Activated CD4-positive, alpha-beta T cell treated with anti-CD3 and anti-CD28 coated beads, Interleukin-2, Interleukin-6, amounts not matched to agents 100 ng/mL and 50 ng/mL, durations not matched to agents 16 hours and 8 hours (primary cell): Measurements from ENCODE around the gene ATP5PB.

Experiments
- DNase-seq: peaks from one replicate; pipeline ENCODE4 v3.0.0-alpha.2; 2020

The ATP5PB gene

DNA sequence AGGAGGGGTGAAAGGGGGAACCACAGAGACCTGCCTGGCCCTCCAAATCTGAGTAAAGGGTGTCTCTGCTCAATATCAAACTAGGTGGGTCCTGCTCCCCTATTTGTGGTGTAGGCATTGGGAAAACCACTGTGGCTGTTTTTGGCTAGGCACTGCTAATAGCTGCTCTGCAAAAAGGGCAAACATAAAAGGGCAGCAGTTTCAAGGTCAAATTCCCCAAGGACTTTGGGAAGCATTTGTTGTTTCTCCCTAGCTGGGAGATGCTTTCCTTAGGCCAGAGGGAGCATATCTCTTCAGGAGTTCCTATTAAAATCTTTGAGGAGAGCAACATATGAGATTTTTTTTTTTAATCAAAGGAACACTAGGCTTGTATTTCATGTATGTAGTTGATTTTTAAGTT lies 26.9 kb downstream of the ATP5PB start:
- no peak for DNase-seq

DNA sequence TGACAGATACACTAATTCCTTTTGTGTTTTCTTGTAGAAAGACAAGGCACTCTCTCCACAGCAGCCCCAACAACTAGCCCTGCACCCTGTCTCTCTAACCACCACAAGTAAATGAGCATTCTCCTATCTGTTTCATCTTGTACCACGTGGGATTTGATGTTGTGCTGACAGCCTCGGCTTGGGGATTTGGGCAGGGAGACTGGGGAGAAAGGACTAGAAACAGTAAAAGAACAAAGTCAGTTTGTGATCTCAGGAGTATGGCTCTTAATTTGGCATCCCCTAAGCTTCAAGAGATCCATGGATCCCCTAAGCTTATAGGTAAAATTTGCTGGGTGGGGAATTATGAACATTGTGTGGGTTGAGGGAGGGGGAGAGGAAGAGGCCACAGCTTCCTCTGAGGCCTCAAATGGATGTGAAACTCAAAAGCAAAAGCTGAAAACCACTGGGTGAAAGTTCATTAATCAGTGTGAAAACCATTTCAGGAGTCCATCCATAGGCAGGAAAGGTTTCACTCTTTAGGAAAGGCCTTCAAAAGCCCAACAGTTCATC lies 27.6 kb downstream of the ATP5PB start:
- DNase-seq = peak; percentile 62

DNA sequence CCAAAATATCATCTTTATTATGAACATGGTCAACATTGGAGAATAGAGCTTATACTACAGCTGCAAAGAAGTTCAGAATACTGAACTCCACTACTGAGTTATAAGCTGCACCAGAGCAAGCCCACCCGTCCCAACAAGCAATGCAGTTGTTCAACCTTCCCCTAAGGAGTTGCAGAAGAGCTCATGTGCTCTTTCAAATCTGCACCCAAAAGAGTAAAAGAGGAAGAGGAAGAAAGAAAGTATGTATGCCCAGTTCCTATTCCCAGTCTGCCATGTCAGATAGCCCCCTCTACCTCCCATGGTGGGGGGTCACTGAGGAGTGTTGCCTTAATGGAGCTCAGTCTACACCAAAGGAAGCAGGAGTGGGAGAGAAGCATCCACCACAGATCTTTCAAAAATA lies 31.4 kb downstream of the ATP5PB start:
- DNase-seq = no peak

DNA sequence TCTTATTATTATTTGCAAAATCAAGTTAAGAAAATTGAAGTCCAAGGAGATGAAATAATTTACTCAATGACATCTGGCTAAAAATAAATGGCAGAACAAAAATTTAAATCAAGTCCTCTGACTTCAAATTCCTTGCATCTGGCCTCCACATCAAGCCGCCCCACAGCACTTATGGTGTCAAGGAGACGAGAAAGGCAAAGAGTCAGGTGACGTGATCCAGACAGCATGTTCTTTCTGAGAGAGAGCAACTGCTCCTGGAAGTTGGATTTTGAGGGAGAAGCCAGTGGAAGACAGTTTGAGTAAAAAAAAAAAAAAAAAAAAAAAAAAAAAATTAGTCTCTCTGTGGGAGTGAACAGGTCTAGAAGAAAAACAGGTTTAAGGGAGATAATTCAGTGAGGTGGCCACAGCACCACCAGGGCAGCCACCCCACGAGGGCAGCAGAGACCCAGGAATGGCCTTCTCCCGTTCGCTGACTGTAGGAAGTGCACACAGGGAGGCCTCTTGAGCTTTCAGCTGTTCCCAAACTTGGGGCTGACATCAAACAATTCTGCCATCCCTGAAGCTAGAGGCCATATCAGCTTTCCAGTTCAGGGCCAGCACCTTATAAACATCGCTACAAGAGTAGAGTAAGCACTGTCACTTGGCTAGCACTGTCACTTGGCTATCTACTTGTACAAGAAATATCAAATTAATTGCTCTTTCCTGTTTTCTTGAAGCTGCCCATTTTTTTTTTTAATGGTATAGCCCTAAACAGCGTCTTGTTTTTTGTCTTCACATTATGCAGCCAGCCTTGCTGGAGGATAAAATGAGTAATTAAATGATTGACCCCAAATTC lies 32.3 kb downstream of the ATP5PB start:
- DNase-seq = peak; percentile 62

DNA sequence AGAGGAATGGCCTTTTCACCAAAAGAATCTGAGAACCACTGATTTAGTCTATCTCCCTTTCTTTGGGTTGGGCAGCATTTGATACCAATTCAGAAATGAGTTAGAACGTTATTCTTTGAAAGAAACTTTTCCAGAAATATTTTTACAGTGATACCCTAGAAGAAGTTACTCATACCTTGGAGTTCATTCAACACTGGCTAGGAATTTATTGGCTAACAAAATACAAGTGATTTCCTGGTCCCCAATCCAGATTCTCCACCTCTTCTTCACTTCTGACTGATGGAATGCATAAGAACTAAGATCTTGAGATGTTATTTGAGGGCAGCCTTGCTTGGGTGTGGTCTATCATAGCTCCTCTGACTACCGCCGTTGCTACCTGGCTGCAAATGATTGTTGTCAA lies 33.9 kb downstream of the ATP5PB start:
- no peak for DNase-seq

DNA sequence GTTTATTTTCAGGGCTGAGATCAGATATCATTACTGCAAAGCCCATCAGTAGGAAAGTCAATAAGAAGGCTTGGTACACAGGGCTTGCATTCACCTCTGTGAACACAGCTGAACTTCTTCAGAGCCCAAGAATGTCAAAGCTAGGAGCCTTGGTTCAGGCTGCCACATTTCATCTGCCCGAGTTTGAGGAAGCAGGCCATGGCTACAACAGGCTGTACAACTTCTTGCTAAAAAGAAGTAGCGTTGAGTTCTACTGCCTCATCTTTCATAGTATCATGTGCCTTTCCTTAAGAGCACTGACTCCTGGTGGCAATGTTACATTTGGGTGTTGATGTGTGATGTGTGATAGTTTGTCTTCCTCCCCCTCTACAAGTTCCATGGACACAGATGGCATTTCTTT lies 34.6 kb downstream of the ATP5PB start:
- no peak for DNase-seq

DNA sequence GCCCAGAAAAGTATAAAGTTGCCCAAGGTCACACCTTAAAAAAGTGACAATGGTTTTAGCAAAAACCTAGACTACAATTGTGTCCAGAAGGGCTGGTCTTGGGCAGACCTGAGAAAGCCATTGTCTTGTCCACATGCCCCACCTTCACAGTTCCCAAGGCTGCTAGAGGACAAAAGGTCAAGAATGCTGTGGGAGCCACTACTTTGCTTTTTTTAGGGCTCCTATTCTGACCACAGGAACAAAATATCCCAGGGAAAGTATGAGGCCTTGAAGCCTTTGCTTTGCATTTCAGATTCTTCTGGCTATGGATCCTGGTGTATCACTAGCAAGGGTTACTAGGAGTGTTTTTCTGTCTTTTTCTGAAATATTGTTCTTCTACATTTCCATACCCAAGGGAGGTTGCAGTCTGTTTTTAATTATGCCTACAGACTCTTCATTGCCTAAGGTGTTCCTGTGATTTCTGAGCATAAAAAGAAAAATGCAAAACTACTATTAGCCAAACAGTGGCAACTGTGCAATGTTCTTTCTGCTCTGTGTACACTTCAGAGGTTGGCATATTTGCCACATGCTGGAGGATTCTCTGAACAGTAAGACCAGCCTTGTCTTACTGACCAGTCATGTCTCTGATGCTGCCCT lies 35.2 kb downstream of the ATP5PB start:
- no peak for DNase-seq

DNA sequence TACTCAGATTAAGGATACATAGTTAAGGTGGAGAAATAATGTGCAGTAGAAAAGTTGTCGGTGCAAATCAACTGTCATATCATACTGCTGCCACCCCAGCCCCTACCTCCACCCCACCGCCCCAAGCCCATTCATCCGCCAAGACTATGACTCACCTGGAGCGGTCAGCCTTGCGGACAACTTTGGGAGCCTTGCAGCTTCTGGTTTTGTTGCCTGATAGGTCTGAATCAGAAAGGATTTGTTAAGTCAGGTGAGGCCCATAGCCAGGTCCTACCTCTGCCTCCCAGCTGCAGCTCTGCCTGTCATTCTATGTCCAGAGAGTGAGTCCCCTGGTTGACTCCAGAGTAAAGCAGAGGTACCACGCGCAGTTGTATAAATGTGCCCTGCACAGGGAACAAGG lies 37.2 kb downstream of the ATP5PB start:
- no peak for DNase-seq

DNA sequence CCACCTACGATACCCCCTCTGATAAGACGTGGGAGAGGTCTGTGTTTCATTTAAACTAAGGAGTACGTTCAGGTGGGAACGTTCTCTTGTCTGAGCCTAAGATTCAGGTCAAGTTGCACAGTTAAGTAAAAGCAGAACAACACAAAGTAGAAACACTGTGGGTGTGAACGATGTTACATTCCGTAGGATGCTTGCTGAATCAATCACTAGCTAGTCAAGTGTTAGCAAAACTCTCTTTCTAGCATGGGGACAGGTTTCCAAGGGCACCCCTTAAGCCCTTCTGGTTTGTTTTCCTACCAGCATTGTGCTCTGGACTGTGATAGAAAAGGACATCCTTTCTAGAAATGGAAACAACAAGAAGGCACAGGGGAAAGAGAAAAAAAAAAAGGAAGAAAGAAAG lies 37.9 kb downstream of the ATP5PB start:
- no peak for DNase-seq

DNA sequence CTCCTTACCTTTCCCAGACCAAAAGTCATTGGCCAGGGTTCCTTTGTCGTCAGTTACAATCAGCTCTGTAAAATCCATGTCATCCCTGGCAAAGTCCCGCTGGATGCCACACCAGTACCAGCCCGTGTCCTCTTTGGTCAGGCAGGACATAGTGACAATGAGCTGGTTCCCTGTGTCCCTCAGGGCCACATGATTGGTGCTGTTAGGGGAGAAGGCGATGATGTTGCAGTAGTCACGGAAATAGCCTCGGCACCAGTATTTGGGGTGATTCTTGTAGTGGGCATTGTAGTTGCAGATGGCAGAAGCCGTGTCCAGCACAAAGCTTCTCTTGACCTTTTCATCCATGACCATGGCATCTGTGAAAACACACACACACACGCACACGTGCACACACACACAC lies 39.4 kb downstream of the ATP5PB start:
- DNase-seq = no peak

DNA sequence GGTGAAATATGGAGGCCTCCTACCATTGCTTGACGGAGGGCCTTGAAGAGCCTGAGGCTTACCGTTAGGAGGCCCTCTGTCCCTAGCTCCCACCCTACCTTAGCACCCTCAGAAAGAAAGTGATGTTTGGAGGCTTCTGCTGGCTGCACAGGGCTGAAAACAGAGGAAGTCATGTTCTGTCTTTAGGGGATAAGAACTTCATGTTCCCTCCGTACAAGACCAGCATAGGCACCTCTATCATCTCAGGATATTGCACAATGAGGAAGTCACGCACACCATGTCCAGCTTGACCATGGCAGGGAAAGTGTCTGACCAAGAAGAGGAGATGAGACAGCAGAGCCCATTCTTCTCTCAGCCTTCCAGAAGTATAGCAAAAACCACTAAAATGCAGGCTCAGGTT lies 40.3 kb downstream of the ATP5PB start:
- DNase-seq = no peak

DNA sequence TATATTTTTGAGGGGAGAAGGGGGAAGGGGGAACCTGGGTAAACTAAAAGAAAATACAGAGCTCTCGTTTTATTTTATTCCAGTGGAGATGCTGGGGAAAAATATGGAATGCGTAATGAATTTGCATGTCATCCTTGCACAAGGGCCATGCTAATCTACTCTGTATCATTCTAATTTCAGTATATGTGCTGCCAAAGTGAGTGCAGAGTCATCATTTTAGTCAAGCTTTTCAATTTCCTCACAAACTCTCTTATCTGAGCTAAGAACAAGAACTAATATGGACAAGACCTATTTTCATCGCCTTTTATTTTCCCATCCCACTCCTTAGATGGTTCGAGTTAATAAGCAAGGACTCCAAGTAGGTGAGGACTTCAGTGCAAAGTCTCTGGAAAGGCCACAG lies 41.0 kb downstream of the ATP5PB start:
- DNase-seq = no peak

DNA sequence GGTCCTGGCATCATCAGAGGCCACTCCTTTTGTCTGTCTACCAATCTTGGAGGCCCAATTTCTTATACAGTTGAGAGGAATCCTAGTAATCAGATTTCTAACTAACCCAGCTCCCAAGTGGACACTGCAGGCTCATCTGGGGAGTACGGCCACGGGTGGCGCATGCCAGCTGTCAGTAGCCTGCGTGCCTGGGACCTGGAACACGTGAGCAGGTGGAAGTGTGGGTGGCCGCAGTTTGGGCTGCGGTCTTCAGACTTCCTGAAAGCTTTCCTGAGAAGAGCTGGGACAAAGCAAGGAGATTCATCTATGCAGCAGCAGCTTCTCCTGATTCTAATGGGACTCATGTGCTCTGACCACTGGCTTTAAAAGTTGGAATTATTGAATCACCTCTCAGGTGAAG lies 41.8 kb downstream of the ATP5PB start:
- DNase-seq = no peak

DNA sequence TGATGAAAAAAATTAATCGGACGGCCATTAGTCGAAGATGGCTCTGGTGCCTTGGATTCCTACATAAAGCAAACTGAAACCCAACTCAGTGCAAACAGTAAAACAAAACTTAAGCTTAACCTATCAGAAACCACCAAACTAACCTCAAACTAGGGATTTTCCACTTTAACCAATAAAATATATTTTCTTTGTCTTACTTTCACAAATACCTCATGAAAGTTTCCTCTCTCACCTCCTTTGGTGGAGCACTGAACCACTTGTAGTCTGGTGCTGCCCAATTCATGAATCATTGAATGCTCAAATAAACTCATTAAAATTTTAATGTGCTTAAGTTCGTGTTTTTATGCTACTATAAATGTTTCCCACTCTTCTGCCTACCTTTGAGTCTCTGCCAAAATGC lies 47.1 kb downstream of the ATP5PB start:
- peak; percentile 51 for DNase-seq

DNA sequence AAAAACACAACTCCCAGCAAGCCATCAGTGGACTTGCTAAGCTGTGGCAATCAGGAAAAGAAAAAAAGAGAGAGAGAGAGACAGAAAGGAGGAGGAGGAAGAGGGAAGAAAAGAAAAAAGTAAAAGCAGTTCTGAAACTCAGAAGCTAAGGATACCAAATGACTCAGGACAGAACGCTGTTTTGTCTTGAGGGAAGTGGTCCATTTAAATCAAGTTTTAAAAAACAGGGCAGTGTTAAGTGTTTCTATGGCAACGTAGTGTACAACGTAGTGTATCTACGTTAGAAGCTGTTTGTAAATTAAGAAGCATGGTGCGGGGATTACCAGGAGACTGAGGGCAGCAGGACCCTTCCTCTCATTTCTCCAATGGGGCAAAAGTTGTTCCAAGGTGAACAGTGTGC lies 48.3 kb downstream of the ATP5PB start:
- DNase-seq = peak; percentile 29

DNA sequence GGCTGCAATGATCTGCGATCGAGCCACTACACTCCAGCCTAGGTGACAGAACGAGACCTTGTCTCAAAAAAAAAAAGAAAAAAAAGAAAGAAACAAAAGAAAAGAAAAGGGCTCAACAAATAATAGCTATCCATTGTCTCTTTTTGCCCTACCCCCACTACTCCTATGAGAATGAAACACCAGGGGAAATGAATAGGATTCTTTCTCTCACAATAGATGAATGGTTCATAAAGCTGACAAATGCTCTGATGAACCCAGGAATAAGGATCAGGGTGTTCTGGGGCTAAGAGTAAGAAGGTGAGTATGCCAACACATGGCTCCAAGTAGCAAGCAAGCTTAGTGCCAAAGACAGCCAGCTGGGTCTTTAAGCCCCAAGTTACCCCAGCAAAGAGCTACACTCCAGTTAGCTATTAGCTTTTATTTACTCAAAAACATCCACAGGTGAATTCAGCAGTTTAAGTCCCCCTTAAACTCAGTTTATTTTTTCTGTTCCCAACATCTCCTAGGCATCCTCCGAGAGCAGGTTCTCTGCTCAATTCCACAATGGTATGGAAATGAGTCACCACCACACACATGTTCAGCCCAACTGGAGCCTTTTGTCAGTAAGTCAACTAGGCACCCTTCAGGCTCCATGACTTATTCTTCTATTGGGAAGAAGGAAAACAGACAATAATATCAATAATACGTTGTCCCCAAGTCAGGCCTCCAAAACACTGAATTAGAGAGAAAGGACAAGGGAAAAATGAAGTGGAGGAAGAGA lies 49.9 kb downstream of the ATP5PB start:
- no peak for DNase-seq

DNA sequence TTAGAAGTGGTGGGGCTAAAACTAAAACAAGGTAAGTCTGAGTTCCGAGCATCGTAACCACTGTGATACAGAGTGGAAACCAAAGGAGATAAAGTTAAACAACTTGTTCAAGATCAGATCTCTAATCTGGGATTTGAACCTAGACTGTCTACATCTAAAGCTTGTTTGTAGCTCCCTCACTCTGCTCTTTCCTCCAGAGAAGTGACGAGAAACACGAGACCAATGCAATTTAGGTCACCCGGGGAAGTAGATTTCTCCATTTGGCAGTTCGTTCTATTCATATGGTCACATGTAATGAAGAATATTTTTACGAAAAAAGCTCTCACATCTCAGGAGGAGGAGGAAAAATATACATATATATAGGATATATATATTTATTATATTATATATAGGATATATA lies 52.4 kb downstream of the ATP5PB start:
- DNase-seq = no peak

DNA sequence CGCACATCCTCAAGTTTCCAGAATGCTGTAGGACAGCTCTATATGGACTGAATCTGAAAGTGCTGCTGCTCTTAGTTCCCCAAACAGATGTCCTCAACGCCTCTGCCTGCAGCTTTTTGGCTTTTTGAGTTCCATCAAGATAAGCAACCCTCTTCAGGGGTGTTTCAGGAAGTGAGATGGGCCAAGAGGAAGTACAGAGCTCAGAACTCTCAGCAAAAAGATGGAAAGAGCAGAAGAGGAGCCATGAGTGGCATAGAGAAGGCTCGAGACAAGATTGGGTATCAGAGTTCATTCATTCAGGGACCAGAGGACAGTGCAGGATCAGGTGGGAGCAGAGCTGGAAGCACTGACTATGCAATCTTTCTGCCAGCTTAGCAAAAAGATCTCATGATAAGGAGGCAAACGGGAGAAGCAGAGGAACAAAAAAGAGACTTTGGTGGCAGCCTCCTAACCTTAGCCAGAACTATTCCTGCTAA lies 54.4 kb downstream of the ATP5PB start, which contains the start of the genes ADORA3 and TMIGD3:
TSS of gene ADORA3 (minus strand) at position 49 of the 476 bp plus-strand sequence. CDS start 279 bp downstream, outside the sequence.
TSS of gene TMIGD3 (minus strand) at position 49 of the 476 bp plus-strand sequence. CDS start 279 bp downstream, outside the sequence.
- DNase-seq = no peak

DNA sequence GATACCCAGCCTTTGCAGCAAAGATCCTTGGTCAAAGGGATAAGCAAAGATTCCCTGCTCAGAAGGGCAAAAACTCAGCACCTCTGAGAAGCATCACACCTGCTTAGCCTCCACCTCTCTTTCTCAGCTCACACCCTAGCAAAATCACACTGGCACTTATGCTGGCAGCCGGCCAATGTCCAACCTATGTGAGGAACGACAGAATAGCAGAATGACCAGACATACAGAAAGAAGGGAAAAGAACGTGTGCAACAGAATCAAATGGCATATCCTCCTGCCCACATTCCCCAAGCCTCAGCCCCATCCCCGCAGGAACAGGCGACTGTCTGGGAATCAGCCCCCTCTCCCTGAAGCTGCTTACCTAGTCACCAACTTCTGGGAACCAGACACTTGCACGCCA lies 54.8 kb downstream of the ATP5PB start:
- no peak for DNase-seq

DNA sequence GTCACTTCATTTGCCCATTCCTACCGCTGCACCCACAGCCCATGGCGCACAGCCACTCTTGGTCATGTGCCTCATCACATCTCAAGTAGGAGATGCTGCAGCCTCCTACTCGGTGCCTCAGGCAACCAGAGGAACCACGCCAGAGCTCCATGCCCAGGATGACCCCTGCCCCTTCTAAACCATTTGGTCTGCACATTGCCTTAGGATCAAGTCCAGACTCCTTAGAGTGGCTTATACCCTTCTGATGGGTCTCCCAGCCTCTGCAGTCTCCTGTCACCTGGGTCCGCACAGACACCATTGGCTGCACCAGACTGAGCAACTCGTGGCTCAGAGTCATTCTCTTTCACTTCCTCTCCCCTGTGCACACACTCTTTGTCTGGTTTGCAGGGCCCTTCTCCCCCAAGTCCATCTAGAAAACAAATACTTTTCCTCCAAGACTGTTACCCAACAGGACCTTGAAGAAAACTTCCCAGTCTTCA lies 56.4 kb downstream of the ATP5PB start:
- DNase-seq = peak; percentile 39

DNA sequence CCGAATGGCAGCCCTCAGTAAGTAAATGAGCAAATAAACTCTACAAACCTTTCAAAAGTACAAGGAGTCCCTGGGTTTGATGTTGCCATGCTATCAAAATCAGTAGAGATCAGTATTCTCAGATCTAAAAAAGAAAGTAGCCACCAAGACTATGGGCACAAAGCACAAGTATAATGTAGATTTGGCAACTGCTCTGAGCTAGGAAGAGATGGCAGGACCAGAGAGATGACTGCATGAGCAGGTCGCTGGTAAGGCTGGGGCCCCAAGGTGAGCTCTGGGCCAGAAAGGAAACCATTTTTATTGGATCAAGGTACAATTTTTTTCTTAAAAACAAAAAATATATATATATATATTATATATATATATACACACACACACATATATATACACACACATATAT lies 57.3 kb downstream of the ATP5PB start:
- DNase-seq = no peak

DNA sequence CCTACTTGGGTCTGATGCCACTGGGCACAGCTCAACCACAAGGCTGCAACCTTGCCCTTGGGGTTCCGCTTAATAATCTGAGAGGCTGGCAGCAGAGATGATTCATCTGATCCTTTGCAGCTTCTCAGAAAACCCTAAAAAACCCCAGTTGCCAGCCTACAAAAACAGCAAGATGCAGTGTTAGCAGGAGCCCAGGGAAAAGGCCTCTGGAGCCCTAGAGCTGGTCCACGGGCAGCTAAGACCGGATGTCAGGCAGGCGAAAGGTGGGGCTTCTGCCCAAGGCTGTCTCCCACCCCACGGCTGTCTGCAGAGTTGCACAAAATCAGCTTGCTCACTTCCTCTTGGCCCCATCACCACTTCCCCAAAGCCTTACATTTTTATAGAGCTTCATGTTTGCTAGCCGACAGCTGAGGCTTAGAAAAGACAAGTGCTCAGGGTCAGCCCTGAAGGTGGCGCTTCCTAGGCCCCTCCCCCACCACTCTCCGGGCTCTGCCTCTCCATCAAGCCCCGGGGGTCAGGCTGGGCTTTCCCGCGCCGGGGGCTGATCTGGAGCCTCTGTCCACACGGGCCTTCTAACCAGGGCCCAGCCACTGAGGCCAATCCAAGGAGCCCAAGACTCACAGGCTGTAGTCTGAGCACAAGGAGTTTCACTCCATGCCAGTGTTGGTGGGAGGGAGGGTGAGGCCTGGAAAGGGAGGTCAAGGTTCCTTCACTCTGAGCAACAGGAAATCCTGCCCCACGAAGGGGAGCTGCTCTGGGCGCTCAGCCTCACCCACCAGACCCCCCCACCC lies 58.3 kb downstream of the ATP5PB start:
- DNase-seq = peak; percentile 91
